GM13976 (cell line): Measurements from ENCODE around the gene CDK10.
"Not testable (repeated sequence)": the region's sequence is repeated elsewhere in the genome, so short reads cannot be mapped to it uniquely, and the experiment has no call there.

Experiments used
- DNase-seq: peaks from one replicate; pipeline ENCODE4 v3.0.0; 2012; ENCODE audit warnings: low spot score
- in situ Hi-C: fragments of 300-500 bp; cut with MboI; formaldehyde crosslinking; loops from one replicate; pipeline ENCODE4 v1.12.0; 2022; ENCODE audit warnings: low sequenced_read_pairs, mixed read lengths, inconsistent platforms; ENCODE audit not compliant: unreplicated experiment
- TF ChIP-seq, protein P1 (sequence below): IDR thresholded peaks from 2 replicates; pipeline ENCODE4 v1.5.1; 2012; ENCODE audit warnings: borderline replicate concordance, mild to moderate bottlenecking; ENCODE audit not compliant: insufficient read depth; ENCODE audit errors: extremely low read depth, missing control alignments, control extremely low read depth

The CDK10 gene

GRCh38 chr16:89667633-89668032 is 18.9 kb upstream of the CDK10 start:
- TF ChIP-seq, protein P1, sequence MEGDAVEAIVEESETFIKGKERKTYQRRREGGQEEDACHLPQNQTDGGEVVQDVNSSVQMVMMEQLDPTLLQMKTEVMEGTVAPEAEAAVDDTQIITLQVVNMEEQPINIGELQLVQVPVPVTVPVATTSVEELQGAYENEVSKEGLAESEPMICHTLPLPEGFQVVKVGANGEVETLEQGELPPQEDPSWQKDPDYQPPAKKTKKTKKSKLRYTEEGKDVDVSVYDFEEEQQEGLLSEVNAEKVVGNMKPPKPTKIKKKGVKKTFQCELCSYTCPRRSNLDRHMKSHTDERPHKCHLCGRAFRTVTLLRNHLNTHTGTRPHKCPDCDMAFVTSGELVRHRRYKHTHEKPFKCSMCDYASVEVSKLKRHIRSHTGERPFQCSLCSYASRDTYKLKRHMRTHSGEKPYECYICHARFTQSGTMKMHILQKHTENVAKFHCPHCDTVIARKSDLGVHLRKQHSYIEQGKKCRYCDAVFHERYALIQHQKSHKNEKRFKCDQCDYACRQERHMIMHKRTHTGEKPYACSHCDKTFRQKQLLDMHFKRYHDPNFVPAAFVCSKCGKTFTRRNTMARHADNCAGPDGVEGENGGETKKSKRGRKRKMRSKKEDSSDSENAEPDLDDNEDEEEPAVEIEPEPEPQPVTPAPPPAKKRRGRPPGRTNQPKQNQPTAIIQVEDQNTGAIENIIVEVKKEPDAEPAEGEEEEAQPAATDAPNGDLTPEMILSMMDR: no peak
- in situ Hi-C loops: no loop called here
- DNase-seq: no peak

GRCh38 chr16:89668790-89669158 is 17.7 kb upstream of the CDK10 start:
- in situ Hi-C loops: no loop called here
- no peak for DNase-seq
- TF ChIP-seq, protein P1: no peak

DNA sequence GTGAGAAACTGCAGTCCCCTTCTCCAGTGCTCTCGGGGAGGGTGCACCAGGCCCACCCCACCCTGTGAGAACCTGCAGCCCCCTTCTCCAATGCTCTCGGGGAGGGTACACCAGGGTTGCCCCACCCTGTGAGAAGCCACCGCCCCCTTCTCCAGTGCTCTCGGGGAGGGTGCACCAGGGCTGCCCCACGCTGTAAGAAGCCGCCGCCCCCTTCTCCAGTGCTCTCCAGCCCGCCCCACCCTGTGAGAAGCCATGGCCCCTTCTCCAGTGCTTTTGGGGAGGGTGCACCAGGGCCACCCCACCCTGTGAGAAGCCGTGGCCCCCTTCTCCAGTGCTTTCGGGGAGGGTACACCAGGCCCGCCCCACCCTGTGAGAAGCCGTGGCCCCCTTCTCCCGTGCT is 16.7 kb upstream of the CDK10 start:
- no peak for DNase-seq
- in situ Hi-C loops: no loop called here
- TF ChIP-seq, protein P1: no peak

DNA sequence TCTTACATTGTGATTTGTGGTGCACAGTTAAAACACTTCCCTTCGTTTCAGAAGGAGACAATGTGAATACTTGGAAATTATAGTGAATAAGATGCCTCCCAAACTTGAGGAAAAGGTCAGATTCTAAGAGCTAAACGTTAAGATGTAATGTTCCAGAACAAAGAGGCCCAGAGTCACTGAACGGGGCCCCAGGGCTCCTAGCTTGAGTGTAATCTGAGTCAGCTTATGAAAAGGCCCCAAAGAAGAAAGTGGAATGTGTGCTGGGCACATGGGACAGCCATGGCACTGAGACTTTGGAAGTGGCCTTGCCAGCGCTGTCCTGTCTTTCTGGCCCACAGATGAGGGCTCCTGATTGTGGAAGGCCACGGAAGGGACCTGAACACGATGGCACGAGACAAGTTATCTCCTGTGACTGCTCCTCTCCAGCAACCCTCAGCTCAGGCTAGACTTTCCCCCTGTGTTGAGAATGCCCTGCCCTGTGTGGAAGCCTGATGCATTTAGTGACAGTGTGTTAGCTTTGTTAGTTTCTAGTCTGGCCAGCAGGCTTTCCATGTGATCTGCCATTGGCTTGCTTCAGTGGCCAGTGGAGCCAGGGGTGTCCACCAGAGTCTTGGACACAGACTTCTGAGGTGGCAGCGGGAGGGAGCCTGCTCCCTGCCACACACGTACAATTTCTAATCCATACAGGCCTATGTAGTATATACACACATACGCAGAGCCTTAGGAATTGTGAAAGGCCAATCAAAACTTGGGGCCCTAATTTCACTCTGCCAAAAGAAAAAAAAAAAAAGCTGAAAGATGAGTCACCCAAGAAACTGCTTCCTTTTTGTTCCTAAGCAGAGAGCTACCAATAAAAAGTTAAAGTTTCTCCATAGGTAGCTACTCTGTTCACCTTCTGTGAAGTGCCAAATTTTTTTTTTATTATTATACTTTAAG is 15.7 kb upstream of the CDK10 start:
- DNase-seq: no peak
- in situ Hi-C loops: no loop called here
- TF ChIP-seq, protein P1: no peak

DNA sequence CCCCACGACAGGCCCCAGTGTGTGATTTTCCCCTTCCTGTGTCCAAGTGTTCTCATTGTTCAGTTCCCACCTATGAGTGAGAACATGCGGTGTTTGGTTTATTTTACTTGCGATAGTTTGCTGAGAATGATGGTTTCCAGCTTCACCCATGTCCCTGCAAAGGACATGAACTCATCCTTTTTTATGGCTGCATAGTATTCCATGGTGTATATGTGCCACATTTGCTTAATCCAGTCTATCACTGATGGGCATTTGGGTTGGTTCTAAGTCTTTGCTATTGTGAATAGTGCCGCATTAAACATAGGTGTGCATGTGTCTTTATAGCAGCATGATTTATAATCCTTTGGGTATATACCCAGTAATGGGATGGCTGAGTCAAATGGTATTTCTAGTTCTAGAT is 14.9 kb upstream of the CDK10 start:
- in situ Hi-C loops, DNase-seq: not testable (repeated sequence)

DNA sequence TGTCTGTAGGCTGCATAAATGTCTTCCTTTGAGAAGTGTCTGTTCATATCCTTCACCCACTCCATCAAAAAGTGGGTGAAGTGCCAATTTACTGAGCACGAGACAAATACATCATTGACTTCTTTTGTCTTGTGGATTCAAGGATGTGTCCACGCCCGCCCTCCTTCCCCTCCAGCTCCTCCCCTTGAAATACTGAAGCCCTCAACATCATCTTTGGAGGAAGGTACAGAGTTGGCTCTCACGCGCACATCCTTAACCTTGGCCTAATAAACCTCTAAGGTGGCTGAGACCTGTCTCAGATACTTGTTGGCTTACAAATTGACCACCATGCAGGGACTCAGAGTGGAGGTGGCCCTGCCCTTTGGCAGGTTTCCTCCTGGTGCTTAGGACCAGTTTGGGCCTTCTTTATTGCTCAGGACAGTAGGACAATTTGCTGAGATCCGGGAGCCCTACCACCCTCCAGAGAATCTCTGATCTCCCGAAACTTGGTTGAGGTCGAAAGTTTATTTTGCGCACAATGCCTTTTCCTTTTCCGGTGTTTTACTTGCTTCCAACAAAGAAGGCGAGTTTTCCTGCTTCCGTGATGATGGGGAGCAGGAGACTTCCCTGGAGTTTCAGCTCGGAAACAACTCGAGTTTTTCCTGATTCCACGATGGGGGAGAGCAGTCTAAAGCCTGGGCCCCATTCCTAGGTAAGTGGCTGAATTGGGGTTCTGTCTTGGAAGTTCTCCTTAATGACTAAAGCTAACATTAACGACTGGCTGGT is 14.1 kb upstream of the CDK10 start:
- in situ Hi-C loops: no loop called here
- DNase-seq: no peak

More for the DNA sequence above, 14.1 kb upstream of the CDK10 start:
- TF ChIP-seq, protein P1: no peak
